ENCODE data around the gene ABCA4.

The ABCA4 gene

DNA sequence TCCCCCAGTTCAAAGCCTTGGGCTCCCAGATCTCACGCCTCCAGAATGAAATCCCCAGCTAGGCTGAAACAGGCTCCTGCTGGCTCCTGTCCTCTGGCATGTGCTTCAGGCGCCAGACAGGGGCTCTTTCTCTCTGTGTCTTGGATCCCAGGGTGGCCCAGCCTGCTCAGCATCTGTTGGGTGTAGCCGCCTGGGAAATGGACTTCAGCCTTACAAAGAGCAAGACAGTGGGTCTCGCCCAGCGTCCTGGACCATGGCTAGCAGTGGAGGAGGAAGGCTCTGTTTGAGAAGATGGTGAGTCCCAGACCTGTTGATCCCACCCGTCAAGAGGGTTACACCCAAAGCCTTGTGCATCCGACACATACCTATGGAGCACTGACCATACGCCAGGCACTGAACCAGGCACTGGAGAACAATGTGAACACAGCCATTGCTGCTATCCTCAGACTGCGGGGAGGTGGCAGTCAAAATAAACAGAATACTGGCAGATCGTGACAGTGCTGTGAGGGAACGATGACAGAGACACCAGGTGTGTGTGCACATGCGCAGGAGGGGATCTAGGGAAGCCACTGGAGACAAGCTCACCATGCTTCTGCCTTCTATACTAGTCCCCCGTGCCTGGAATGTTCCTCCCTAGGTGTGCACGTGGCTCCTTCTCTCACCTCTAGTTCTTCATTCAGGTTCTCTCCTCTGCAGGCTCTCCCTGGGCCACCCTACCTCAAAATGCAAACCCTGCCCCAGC is 118.7 kb downstream of the ABCA4 start:
- no peaks in the 10 kb centered on the region for H3K4me1 ChIP-seq (ENCODE audit: insufficient read depth, low read length)
- ATAC-seq (ENCODE audit: insufficient read depth, low read depth), result no peak

DNA sequence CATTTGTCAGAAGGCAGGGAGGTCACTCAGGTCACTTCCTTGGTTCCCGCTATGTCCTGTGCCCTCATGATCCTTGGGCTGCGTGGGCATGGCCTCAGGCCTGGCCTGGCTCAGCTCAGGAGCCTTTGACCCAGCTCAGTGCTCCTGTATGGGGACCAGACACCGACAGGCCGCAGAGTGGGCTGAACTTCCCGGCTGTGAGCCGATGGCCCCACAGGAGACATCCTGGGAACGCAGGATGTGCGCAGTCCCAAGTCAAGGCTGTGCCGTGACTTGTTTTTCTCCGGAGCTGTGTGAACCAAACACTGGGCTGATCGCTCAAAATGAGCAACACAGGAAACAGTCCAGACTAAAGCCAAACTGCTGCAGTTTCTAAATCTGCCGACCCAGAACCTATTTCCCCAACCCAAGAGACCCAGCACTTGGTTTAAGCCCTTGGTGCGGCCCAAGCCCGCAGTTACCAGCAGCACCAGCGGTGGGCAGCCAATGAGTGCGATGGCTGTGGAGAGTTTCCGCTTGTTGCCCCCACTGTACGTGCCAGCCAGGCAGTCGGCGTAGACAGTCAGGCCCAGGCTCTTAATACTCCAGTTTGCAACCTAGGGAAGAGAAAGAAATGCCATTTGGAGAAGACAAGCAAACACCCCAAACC is 119.4 kb downstream of the ABCA4 start:
- TF ChIP-seq EZH2 (IDR thresholded peaks at IDR 0.05; ENCODE audit: borderline replicate concordance, low read depth, low read length, severe bottlenecking), result no peak
- TF ChIP-seq, protein P1, sequence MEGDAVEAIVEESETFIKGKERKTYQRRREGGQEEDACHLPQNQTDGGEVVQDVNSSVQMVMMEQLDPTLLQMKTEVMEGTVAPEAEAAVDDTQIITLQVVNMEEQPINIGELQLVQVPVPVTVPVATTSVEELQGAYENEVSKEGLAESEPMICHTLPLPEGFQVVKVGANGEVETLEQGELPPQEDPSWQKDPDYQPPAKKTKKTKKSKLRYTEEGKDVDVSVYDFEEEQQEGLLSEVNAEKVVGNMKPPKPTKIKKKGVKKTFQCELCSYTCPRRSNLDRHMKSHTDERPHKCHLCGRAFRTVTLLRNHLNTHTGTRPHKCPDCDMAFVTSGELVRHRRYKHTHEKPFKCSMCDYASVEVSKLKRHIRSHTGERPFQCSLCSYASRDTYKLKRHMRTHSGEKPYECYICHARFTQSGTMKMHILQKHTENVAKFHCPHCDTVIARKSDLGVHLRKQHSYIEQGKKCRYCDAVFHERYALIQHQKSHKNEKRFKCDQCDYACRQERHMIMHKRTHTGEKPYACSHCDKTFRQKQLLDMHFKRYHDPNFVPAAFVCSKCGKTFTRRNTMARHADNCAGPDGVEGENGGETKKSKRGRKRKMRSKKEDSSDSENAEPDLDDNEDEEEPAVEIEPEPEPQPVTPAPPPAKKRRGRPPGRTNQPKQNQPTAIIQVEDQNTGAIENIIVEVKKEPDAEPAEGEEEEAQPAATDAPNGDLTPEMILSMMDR (IDR thresholded peaks at IDR 0.05; ENCODE audit: borderline replicate concordance, extremely low read depth, low read length, poor library complexity, severe bottlenecking), result no peak
- Histone ChIP-seq H3K9me3 (ENCODE audit: insufficient read depth, low read length, severe bottlenecking) (no peaks in the 10 kb centered on the region), H3K4me3 (ENCODE audit: low read depth in 1 of 2, low read length in 2 of 2) (no peak overlapping the region), H2AFZ (ENCODE audit: low read depth, low read length) (no peak overlapping the region), H3K79me2 (ENCODE audit: insufficient read depth, low read length) (no peaks in the 10 kb centered on the region), H3K4me2 (ENCODE audit: insufficient read depth, low read length) (no peak overlapping the region), H3K27me3 (ENCODE audit: insufficient read depth, low read length, poor library complexity) (no peaks in the 10 kb centered on the region), H3K27ac (ENCODE audit: low read length) (no peak overlapping the region), H4K20me1 (ENCODE audit: insufficient read depth, low read length) (no peaks in the 10 kb centered on the region), H3K9ac (ENCODE audit: low read depth, low read length) (no peak overlapping the region), H3K4me1 (ENCODE audit: insufficient read depth, low read length) (no peaks in the 10 kb centered on the region), H3K36me3 (ENCODE audit: insufficient read depth, low read length) (no peaks in the 10 kb centered on the region)
- DNase-seq, result no peak
- ATAC-seq (ENCODE audit: insufficient read depth, low read depth), result no peak

More for the DNA sequence above, 118.7 kb downstream of the ABCA4 start:
- H3K4me2 ChIP-seq (ENCODE audit: insufficient read depth, low read length), result no peak overlapping the region
- no peak for TF ChIP-seq EZH2 (IDR thresholded peaks at IDR 0.05; ENCODE audit: borderline replicate concordance, low read depth, low read length, severe bottlenecking)
- TF ChIP-seq, protein P1 (IDR thresholded peaks at IDR 0.05; ENCODE audit: borderline replicate concordance, extremely low read depth, low read length, poor library complexity, severe bottlenecking), result no peak
- no peak overlapping the region for H3K9ac ChIP-seq (ENCODE audit: low read depth, low read length)
- DNase-seq, result no peak
- no peak overlapping the region for H2AFZ ChIP-seq (ENCODE audit: low read depth, low read length)
- H3K27me3 ChIP-seq (ENCODE audit: insufficient read depth, low read length, poor library complexity), result no peaks in the 10 kb centered on the region
- no peak overlapping the region for H3K27ac ChIP-seq (ENCODE audit: low read length)
- H3K9me3 ChIP-seq (ENCODE audit: insufficient read depth, low read length, severe bottlenecking), result no peaks in the 10 kb centered on the region
- H4K20me1 ChIP-seq (ENCODE audit: insufficient read depth, low read length), result no peaks in the 10 kb centered on the region
- no peak overlapping the region for H3K4me3 ChIP-seq (ENCODE audit: low read depth in 1 of 2, low read length in 2 of 2)
- no peaks in the 10 kb centered on the region for H3K79me2 ChIP-seq (ENCODE audit: insufficient read depth, low read length)
- H3K36me3 ChIP-seq (ENCODE audit: insufficient read depth, low read length), result no peaks in the 10 kb centered on the region

DNA sequence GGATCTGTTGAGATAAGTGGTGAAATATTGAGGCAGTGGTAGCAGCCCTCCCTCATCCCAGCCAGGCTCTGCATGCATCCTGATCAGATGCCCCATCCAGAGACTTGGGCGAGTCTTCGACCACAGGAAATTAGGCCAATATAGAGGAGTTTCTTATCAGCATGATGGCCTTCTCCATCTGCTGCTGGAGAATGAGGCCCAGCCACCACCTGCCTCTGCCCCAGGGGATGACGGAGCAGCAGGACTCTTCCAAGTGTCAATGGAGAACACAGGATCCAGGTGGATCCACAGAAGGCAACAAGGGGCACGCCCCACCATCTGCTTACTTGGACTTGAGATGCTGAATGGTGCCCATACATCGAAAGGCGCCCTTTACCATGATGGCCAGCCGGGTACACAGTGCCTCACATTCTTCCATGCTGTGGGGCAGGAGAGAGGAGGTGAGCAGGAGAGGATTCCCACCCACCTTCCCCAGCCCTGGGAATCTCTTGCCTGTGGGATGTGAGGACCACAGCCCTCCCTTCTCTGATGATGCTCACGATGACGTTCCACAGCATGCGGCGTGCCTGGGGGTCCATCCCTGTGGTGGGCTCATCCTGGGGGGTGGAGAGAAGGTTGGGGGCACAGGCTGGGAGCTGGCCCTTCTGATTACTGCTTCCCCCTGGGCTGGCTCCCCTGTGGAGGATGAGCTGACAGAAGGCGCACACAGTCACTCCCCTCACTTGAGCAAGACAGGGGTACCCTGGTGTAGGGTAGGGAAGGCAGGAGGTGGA is 120.3 kb downstream of the ABCA4 start:
- H3K27ac ChIP-seq (ENCODE audit: low read length), result no peak overlapping the region
- no peak overlapping the region for H3K9ac ChIP-seq (ENCODE audit: low read depth, low read length)
- no peaks in the 10 kb centered on the region for H3K9me3 ChIP-seq (ENCODE audit: insufficient read depth, low read length, severe bottlenecking)
- no peaks in the 10 kb centered on the region for H3K79me2 ChIP-seq (ENCODE audit: insufficient read depth, low read length)
- H3K4me3 ChIP-seq (ENCODE audit: low read depth in 1 of 2, low read length in 2 of 2), result no peak overlapping the region
- no peaks in the 10 kb centered on the region for H3K4me1 ChIP-seq (ENCODE audit: insufficient read depth, low read length)
- no peak for DNase-seq
- TF ChIP-seq EZH2 (IDR thresholded peaks at IDR 0.05; ENCODE audit: borderline replicate concordance, low read depth, low read length, severe bottlenecking), result no peak
- TF ChIP-seq, protein P1 (IDR thresholded peaks at IDR 0.05; ENCODE audit: borderline replicate concordance, extremely low read depth, low read length, poor library complexity, severe bottlenecking), result no peak
- H3K4me2 ChIP-seq (ENCODE audit: insufficient read depth, low read length), result no peak overlapping the region
- H4K20me1 ChIP-seq (ENCODE audit: insufficient read depth, low read length), result no peaks in the 10 kb centered on the region
- no peaks in the 10 kb centered on the region for H3K27me3 ChIP-seq (ENCODE audit: insufficient read depth, low read length, poor library complexity)
- no peak overlapping the region for H2AFZ ChIP-seq (ENCODE audit: low read depth, low read length)
- no peak for ATAC-seq (ENCODE audit: insufficient read depth, low read depth)
- H3K36me3 ChIP-seq (ENCODE audit: insufficient read depth, low read length), result no peaks in the 10 kb centered on the region

Measured in DND-41 (cell line).